HuH-7 (cell line): ENCODE data around the gene ROMO1.
"Not testable (repeated sequence)": the region's sequence is repeated elsewhere in the genome, so short reads cannot be mapped to it uniquely, and the experiment has no call there.

Experiments used
- DNase-seq: peaks from one replicate; pipeline ENCODE4 v3.0.0; 2011; ENCODE audit warnings: low spot score

Gene ROMO1

DNA sequence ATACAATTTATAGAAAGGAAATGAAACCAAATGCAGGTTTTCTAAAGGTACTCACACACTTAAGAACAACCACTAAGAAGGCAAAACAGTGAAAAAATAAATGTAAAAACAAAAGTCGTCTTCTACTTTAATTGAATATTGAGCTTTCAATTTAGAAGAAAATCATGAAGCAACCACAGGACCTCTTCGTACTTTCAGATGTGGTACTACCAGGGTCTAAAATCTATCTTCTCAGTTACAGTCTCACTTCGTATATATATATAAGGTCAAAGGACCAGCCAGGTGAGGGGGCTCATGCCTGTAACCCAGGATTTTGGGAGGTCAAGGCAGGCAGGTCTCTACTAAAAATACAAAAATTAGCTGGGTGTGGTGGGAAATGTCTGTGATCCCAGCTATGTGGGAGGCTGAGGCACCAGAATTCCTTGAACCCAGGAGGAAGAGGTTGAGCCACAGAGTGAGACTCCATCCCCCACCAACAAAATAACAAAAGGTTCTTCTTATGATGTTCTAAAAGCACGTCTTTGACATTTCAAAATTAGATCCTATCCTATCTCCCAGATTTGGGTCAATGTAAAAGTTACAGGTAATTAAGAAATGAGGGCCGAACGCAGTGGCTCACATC is 12.5 kb downstream of the ROMO1 start:
- no peak for DNase-seq

DNA sequence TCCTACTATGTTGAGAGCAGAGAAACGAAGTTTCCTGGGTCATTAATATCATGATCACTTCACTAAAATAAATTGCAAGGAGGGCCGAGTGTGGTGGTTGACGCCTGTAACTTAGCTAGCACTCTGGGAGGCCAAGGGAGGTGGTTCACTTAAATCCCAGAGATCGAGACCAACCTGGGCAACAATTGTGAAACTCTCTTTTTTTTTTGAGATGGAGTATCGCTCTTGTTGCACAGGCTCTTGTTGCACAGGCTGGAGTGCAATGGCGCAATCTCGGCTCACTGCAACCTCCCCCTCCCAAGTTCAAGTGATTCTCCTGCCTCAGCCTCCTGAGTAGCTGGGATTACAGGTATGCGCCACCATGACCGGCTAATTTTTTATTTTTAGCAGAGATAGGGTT is 13.9 kb downstream of the ROMO1 start:
- DNase-seq: not testable (repeated sequence)

DNA sequence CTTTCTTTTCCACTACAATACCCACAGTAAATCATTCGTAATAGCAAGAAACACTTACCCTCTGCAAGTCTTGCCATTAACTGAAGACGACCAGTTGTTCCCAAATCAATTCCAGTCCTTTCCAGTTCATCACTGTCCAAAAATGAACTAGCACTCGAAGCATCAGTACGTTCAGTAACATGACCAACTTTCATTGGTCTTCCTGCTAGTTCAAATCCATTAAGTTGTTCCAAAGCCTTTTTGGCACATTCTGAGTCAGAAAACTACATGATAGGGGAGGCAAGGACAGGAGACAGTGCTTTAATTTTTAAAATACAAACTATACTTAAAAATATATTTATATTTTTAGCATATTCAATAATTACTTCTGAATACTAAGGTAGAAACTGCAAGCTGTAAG is 14.9 kb downstream of the ROMO1 start:
- DNase-seq: no peak

DNA sequence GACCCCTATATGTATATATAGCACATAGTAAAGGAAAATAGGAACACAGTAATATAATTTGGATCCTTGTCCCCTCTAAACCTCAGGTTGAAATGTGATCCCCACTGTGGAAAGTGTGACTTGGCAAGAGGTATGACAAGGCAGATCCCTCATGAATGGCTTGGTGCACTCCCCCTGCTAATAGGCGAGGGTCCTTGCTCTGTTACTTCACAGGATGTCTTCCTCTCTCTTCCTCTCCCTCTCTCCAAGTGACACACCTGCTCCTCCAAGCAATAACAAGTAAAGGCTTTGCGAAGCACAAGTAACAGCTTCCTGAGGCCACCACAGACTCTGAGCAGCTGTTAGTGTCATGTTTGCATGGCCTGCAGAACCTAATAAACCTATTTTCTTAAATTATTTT is 16.4 kb downstream of the ROMO1 start:
- no peak for DNase-seq

DNA sequence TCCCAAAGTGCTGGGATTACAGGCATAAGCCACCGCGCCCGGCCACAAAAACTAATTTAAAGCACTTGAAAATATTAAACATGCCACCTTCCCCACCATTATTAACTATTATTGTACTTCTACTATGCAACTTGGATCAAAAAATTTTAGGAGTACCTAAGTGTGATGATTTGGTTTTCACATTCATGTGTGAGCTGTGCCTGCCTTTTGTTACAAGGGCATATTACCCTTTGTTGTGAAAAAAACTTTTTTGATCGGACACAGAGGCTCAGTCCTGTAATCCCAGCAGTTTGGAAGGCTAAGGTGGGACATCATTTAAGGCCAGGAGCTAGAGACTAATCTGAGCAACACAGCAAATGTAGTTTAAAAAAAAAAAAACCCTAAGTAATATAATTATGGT is 17.1 kb downstream of the ROMO1 start:
- DNase-seq: no peak

DNA sequence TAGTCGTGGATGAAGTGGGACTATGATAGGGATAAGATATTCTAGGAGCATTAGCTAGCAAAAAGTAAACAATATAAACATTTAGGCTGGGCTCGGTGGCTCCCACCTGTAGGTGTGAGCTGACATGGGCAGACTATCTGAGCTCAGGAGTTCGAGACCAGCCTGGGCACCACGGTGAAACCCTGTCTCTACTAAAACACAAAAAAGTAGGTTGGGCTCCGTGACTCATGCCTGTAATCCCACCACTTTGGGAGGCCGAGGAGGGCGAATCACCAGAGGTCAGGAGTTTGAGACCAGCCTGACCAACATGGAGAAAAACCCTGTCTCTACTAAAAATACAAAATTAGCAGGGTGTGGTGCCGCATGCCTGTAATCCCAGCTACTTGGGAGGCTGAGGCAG is 19.1 kb downstream of the ROMO1 start:
- not testable (repeated sequence) for DNase-seq

DNA sequence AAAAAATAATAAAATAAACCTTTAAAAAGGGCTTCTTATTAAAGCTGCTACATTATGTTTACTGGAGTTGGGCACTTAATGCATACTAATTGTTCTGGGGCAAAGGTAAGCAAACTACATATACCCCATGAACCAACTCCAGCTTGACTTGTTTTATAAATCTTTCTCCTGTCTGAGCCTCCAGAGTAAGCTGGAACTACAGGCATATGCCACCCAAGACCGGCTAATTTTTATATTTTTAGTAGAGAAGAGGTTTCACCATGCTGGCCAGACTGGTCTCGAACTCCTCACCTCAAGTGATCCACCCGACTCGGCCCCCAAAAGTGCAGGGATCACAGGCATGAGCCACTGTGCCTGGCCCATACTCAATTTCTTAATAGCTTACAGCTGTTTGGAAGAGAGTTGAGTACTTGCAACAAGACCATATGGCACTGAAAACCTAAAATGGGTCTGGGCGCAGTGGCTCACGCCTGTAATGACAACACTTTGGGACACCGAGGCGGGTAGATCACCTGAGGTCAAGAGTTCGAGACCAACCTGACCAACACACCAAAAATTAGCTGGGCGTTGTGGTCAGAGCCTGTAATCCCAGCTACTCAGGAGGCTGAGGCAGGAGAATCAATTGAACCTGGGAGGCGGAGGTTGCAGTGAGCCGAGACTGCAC is 19.9 kb downstream of the ROMO1 start:
- no peak for DNase-seq

DNA sequence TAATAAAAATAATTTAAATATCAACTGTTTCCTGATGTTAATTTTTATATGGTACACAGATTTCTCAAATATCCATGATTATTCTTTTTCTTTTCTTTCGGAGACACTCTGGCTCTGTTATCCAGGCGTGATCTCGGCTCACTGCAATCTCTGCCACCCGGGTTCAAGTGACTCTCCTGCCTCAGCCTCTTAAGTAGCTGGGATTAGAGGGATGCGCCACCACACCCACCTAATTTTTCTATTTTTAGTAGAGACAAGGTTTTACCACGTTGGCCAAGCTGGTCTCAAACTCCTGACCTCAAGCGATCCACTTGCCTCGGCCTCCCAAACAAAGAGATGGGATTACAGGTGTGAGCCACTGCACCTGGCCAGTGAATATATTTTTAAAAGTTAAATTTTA is 20.5 kb downstream of the ROMO1 start:
- DNase-seq: no peak

DNA sequence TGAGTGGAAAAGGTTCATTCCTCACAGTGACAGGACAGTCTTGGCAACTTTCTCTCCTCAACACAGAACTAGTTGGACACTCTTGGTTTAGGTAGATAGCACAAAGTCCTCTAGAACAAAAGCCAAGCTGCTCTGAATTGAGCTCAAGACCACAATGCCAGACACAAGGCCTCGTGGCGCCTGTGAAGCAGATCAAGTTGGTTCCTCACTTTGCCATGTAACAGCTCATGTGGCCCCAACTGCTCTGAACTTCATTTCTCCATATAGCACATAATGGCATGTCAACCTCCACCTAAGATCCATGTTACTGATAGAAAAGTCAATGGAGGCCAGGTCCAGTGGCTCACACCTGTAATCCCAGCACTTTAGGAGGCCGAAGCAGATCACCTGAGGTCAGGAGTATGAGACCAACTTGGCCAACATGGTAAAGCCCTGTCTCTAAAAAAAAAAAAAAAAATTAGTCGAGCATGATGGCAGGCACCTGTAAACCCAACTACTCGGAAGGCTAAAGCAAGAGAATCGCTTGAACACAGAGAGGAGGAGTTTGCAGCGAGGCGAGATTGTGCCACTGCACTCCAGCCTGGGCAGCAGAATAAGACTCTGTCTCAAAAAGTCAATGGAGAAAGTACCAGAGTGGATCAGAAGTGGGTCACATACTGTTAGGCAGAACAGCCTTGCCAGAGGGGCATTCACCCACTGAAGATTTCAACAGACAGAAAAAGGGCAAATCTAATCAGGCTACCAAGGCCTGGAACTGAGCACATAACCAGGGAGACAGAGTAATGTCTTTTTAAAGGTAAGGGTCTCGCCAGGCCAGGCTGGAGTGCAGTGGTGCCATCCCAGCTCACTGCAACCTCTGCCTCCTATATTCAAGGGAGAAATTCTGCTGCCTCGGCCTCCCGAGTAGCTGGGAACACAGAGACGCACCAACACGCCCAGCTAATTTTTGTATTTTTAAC is 21.2 kb downstream of the ROMO1 start:
- DNase-seq: no peak

DNA sequence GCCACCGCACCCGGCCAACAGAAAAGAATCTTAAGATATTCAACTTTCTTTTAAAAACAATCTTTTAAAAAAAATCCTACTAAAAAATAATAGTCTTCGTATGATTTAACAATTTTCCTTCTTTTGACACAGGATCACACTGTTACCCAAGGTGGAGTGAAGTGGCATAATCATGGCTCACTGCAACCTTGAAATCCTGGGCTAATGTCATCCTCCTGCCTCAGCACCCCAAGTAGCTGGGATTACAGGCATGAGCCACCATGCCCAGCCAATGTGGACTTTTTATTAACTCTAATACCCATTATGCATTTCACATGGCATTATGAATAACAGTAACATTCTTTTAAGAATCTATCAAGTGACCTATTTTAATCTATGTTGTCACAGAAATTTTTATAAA is 22.0 kb downstream of the ROMO1 start:
- DNase-seq: no peak

DNA sequence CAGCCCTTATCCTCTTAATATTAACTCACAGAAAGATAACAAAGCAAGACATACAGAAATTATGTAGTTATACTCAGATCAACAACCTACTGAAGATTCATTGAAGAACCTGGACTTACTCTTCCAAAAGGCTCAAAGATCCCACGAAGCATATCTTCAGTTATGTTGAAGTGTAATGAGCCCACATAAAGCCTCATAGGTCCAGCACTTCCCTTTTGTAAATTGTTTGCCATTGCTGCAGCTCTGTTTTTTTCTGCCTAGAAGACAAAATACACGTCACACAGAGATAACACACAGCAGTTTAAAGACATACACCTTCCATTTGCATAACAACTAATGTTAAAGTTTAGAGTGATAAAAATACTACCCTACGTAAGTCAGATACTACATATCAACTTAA is 22.4 kb downstream of the ROMO1 start:
- DNase-seq: no peak

DNA sequence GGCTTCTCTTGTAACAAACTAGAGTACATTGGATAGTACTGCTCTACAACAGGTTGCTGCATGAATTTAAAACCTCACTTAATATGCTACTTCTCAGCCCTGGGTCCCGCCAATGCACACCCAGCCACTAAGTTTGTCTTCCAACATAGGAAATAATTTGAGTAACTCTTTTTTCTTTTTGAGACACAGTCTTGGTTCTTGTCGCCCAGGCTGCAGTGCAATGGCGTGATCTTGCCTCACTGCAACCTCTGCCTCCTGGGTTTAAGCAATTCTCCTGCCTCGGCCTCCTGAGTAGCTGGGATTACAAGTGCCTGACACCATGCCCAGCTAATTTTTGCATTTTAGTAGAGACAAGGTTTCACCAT is 24.1 kb downstream of the ROMO1 start:
- DNase-seq: not testable (repeated sequence)

DNA sequence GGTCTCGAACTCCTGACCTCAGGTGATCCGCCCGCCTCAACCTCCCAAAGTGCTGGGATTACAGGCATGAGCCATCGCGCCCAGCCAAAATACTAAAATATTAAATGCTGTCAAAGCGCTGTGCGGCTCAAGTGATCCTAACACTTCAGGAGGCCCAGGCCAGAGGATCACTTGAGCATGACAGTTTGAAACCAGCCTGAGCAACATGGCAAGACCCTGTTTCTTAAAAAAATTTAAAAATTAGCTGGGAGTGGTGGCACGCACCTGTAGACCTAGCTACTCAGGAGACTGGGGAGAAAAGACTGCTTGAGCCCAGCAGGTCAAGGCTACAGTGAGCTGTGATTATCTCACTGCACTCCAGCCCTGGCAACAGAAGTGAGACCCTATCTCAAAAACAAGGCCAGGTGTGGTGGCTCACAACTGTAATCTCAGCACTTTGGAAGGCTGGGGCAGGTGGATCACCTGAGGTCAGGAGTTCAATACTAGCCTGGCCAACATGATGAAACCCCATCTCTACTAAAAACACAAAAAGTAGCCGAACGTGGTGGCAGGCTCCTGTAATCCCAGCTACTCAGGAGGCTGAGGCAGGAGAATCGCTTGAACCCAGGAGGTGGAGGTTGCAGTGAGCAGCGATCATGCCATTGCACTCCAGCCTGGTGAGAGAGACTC is 24.6 kb downstream of the ROMO1 start:
- not testable (repeated sequence) for DNase-seq

DNA sequence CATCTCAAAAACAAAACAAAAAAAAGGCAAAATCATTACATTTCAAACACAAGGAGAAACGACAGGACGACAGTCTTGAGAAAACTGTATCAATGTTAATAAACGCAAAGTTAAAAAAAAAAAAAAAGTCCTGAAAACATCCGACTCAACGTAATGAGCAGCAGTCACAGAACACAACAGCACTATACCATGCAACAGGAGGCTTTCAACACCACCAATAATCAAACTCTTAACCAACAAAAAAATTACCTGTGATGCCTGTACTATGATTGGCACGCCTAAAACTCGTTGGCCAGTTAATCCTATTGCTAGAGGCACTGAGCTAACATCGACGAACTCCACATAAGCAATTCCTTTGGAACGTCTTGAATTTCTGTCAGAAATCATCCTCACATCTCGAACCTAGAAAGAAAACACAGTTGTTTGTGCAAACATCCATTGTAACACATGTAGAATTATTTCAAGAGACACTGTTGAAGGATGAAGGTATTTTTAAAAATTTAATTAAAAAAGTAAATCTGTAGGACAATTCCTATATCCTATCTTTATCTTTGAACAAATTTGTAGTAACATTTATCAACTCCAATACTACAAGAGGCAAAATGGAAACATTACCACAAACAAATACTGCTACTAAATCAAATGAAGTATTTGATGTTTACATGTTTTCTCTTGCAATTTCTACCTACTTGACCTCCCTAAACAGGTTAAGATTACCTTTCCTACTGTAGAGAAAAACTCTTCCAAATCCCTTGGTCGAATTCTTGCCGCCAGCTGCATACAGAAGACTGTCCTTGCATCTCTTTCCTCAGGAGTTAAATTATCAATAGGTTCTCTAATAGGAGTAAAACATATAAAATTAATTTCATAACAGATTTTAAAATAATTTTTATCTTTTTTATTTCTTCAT is 25.4 kb downstream of the ROMO1 start:
- DNase-seq: no peak

DNA sequence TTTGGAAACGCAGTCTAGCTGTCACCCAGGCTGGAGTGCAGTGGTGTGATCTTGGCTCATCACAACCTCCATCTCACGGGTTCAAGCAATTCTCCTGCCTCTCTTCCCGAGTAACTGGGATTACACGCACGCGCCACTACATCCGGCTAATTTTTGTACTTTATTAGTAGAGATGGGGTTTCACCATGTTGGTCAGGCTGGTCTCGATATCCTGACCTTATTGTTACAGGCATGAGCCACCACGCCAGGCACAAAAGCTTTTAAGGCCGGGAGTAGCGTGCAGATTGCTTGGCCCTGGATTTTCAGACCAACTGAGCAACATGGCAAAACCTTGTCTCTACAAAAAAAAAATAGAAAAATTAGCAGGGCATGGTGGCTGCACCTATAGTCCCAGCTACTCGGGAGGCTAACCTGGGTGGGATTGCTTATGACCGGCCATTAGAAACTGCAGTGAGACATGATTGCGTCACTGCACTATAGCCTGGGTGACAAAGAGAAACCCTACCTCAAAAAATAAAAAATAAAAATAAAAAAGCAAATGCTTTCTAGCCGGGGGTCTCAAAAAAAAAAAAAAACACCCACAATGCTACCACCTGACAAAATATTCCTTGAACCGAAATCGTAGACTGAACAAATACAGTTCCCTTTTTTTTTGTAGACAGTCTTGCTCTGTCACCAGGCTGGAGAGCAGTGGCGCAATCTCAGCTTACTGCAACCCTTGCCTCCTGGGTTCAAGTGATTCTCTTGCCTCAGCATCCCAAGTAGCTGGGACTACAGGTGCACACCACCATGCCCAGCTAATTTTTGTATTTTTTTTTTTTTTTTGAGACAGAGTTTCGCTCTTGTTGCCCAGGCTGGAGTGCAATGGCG is 27.9 kb downstream of the ROMO1 start:
- DNase-seq: no peak

DNA sequence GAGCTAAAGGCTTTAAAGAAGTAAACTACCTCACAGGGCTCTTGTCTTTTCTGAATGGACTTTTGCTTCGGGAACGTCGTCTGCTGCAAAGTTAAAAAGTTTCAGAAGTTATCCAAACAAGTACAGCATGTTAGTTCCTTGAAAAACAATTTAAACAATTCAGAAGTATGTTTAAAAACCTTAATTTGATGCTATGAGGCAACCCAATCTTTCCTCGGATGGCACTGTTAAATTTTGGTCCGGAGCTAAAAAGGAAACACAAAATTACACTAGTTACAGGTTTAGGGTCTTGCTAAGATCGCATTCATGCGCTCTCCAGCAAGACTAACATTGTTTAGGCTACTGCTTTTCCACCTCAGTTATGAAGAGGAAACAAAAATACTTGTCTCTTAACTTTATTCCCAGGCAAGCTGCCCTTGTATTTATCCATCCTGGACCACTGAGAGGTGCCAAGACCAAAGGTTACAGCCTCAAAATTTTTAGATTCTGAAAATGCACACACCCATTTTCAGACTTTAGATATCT is 30.1 kb downstream of the ROMO1 start:
- DNase-seq: no peak

DNA sequence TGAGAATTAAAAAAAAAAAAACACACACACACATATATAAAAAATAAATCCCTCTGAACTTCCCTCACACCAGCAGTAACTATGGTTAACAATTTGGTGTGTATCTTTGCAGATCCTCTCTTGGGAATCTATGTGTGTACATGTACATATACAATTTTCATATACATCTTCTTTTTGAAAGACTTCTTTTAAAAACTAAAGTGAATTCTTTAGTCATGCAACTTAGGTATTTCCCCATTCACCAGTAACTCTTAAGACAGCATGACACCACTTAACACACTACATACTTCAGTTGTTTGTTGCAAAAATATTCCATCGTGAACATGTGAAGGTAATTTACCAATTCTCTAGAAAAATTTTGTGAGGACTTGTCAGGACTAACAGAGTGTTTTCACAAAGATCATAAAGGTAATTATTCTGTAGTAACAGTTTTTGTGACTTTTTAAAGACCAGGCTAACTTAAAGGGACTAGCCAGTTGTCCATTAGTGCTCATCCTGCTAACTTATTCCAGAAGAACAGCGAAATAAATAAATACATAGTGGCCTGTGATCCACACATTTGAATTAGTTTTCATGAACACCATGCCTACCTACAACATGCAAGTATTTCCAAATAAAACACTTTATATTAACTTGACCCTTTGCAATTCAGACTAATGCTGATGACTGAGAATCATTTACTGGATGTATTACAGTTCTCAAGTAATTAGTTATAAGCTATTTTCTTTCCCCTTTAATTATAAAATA is 30.8 kb downstream of the ROMO1 start:
- no peak for DNase-seq

DNA sequence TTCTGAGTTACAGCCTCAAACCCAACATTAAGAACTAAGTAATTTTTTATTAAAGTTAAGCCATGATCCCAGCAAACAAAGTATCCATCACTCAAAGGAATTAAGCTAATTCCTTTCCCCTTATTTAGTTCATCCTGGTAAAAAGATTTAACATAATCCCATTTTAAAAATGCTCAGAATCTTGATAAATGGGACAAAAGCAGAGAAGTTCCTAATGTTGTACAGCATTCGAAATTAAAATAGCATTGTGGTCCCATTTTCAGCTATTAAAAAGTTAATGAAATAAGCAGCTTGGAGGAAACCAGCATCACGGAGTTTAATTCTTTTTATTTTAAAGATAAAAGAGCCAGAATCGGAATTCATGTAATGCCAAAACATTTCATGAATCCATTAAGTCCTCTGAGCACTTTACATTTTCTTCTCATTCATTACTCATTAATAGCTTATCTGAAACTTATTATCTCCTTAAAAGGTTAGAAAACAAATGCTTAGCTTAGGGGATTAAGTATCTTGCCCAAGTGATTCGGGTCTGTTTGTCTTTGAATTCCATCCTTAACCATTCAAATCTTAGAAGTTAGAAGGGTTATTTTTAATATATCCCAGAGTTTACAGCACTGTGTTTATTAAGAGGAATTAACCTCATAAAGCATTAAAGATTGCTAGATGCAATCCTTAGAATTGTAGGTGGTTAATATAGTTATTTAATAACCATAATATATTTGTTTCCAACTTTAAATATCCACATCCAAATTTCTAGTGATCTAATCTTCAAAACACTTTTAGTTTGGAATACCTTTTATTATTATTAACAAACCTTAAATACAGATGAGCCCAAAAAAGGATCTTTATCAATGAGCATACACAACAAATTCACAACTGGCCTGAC is 31.6 kb downstream of the ROMO1 start:
- DNase-seq: no peak

DNA sequence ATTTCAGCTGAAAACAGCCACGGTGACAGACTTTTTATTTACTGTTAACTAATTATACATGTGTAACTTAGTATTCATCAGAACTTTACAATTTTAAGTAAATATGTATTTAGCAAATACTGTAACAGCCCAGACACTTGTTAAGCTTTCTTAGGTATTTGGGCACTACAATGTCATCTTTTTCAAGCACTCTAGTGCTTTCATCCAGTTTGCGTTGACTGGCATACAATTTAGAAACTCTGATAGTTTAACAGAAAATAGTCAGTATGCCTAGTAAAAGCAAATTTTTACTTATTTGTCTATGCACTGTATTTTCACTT is 32.2 kb downstream of the ROMO1 start:
- no peak for DNase-seq
